Right lobe of liver (tissue), 6 donors: ENCODE results near the gene MAGEF1. TPM values are rescaled to one million over a fixed set of nuclear protein-coding genes. Genes with fewer than 3 reads are reported as not detected.
A peak's percentile ranks its signal among the peaks of the same experiment; 100 is the strongest.

Experiments
- ATAC-seq, 4 donors: fragments of 200-7000 bp; cut with Tn5 transposase; one replicate each; pipeline ENCODE4 v1.9.1; 2020; ENCODE audit warnings: mild to moderate bottlenecking in 4 of 4, moderate library complexity in 4 of 4
- DNase-seq, 3 donors: peaks; one replicate each; pipeline ENCODE4 v3.0.0-alpha.2; 2020
- H3K27ac ChIP-seq, 3 donors: fragments of 200-600 bp; one replicate each; pipeline ENCODE4 v1.8.0; 2022
- H3K27me3 ChIP-seq, 2 donors: fragments of 200-600 bp; one replicate each; pipeline ENCODE4 v1.8.0; 2022
- H3K36me3 ChIP-seq, 4 donors: fragments of 200-600 bp; sonication (generic) in 1 of 4; one replicate each; pipeline versions ENCODE4 v1.5.1 to v1.8.0; 2017 to 2022; ENCODE audit warnings: control low read depth in 1 of 4
- H3K4me1 ChIP-seq, 4 donors: fragments of 200-600 bp; sonication (generic) in 1 of 4; one replicate each; pipeline versions ENCODE4 v1.5.1 to v1.8.0; 2017 to 2022; ENCODE audit warnings: control low read depth in 1 of 4
- H3K4me3 ChIP-seq, 3 donors: fragments of 200-600 bp; one replicate each; pipeline ENCODE4 v1.8.0; 2022
- H3K9me3 ChIP-seq, 4 donors: fragments of 200-600 bp; sonication (generic) in 1 of 4; one replicate each; pipeline versions ENCODE4 v1.5.1 to v1.8.0; 2017 to 2022; ENCODE audit warnings: control low read depth in 1 of 4
- POLR2A ChIP-seq: fragments of 450-650 bp; IDR thresholded peaks from one replicate; pipeline ENCODE4 v1.6.1; 2017; ENCODE audit warnings: antibody characterized with exemption, mild to moderate bottlenecking
- WGBS: methylation state at CpG from one replicate; pipeline ENCODE4 v1.1.6; 2018; ENCODE audit warnings: low coverage, low lambda C conversion rate; ENCODE audit not compliant: insufficient coverage; ENCODE audit errors: missing lambda C conversion rate; 5-methylcytosine and 5-hydroxymethylcytosine counted together
- intact Hi-C, 2 donors: fragments of 100-400 bp; cut with DNase I; formaldehyde crosslinking; loops; one replicate each; pipeline versions ENCODE4 v1.11.2 to v1.14.1; 2022
- total RNA-seq, 6 experiments: library from RNA; depleted of rRNA in 2 of 6; stranded (reverse); fragments of >200 nt in 2 of 6; fragmentation: NEBNext Ultra II Directional in 3 of 6; extraction: Animal tissue kit (Norgen Biotek cat#: 25700) in 3 of 6; gene quantifications; one replicate each; pipeline versions ENCODE4 v1.1.0 to v1.2.4, GENCODE V29; 2016 to 2023
- TF ChIP-seq, protein P1 (sequence below), 4 donors: fragments of 200-600 bp in 3 of 4; fragments of 450-650 bp in 1 of 4; IDR thresholded peaks; one replicate each; pipeline versions ENCODE4 v1.5.1 to v1.8.0; 2016 to 2022; ENCODE audit warnings: antibody characterized with exemption in 4 of 4, mild to moderate bottlenecking in 2 of 4
- donor health status: DM: no; HTN: yes; CAD: no.
- donor health status: DM: no; HTN: no; CAD: no.
- donor health status: DM: no; HTN: no; CAD: no.
- donor health status: DM: no; HTN: yes; CAD: no.
- donor health status: DM: no; HTN: yes; CAD: no.

MAGEF1 gene
- total RNA-seq, 6 experiments from 2014 or later, result 8.2 to 17.1 (median 10.9) TPM

- ATAC-seq, result no peak
- 73% methylated on average over 12 of the region's 16 CpGs for WGBS
- Histone ChIP-seq H3K27me3 (no peaks in the 10 kb centered on the region), H3K36me3 (no peaks in the 10 kb centered on the region), H3K27ac (no peak overlapping the region), H3K4me3 (no peak overlapping the region), H3K4me1 (no peaks in the 10 kb centered on the region), H3K9me3 (no peaks in the 10 kb centered on the region)
- intact Hi-C loops, result no loop called here
- DNase-seq, result no peak
- no peak for TF ChIP-seq POLR2A
- TF ChIP-seq, protein P1, sequence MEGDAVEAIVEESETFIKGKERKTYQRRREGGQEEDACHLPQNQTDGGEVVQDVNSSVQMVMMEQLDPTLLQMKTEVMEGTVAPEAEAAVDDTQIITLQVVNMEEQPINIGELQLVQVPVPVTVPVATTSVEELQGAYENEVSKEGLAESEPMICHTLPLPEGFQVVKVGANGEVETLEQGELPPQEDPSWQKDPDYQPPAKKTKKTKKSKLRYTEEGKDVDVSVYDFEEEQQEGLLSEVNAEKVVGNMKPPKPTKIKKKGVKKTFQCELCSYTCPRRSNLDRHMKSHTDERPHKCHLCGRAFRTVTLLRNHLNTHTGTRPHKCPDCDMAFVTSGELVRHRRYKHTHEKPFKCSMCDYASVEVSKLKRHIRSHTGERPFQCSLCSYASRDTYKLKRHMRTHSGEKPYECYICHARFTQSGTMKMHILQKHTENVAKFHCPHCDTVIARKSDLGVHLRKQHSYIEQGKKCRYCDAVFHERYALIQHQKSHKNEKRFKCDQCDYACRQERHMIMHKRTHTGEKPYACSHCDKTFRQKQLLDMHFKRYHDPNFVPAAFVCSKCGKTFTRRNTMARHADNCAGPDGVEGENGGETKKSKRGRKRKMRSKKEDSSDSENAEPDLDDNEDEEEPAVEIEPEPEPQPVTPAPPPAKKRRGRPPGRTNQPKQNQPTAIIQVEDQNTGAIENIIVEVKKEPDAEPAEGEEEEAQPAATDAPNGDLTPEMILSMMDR (IDR thresholded peaks at IDR 0.05), result no peak
These were observed 18.6 kb downstream of the MAGEF1 start for GRCh38 chr3:184693011-184693975.

DNA sequence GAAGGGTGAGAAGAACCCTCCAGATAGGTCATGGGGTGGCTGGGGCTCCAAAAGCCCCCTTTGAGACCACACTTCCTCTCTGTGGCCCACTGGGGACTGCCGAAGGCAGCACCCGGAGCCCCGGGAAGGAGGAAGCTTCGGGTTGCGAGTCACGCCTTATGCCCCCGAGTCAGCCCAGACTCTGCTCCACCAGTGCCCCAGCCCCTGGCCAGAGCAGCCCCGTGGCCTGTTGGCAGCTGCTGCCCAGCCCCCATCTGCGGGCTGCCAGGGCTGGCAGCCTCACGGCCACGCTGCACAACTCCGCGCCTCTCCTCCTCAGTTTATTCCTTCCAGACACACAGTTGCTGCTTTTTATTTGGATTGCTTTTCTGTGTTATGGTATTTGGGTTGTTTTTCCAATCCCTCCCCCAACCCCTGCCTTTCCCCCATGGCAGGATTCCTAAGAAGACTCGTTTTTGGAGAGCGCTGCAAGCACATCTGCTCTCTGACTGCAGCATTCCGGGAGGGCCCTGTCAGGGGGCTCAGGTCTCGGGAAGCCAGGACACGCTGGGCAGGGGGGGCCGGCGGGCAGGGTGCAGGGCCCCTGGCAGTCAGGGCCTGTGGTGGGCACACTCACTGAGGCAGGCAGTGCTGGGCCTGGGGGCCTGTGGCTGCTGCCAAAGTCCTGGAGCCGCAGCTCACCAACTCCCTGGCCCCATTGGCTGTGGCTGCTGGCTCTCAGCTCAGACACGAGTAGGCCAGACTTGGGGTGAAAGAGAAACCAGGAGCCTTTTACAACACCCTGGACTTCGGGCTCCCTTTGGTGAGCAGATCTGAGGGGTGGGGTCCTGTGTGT, 20.2 kb downstream of the MAGEF1 start:
- H3K4me1 ChIP-seq, result no peaks in the 10 kb centered on the region
- no peak overlapping the region for H3K27ac ChIP-seq
- 76% methylated on average over 9 of the region's 23 CpGs for WGBS
- H3K36me3 ChIP-seq, result no peaks in the 10 kb centered on the region
- no peaks in the 10 kb centered on the region for H3K9me3 ChIP-seq
- ATAC-seq (peak in 3 of 4 donors; percentile 42 to 53 (median 46)), DNase-seq (peak in 1 of 3 donors; percentile 37)
- intact Hi-C loops, result no loop called here
- TF ChIP-seq POLR2A, result no peak
- H3K4me3 ChIP-seq, result no peak overlapping the region
- H3K27me3 ChIP-seq, result no peaks in the 10 kb centered on the region

GRCh38 chr3:184690192-184690883, 21.5 kb downstream of the MAGEF1 start:
- intact Hi-C loops, result no loop called here
- H3K4me1 ChIP-seq, result no peaks in the 10 kb centered on the region
- no peaks in the 10 kb centered on the region for H3K9me3 ChIP-seq
- H3K27ac ChIP-seq, result no peak overlapping the region
- H3K4me3 ChIP-seq, result no peak overlapping the region
- DNase-seq (no peak), ATAC-seq (no peak)
- H3K36me3 ChIP-seq, result no peaks in the 10 kb centered on the region
- H3K27me3 ChIP-seq, result no peaks in the 10 kb centered on the region
- 84% methylated on average over 7 of the region's 16 CpGs for WGBS
- no peak for TF ChIP-seq POLR2A
- TF ChIP-seq, protein P1 (IDR thresholded peaks at IDR 0.05), result no peak

DNA sequence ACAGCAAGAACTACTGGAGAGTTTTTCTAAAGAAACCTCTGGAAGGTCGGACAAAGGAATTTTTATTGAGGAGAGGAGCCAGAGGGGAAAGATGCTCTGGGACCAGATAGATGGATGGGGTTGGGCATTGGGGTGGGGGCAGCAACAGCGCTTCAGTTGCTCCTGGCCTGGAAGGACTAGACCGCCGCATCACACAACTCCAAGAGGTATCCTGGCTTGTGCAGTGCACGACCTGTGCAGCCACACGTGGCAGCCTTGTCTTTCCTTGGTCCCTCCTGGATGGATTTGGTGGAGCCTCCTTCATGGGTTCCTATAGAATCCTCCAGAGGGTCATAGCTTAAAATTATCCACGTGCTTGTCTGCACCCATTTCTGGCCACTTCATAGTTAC, 23.0 kb downstream of the MAGEF1 start:
- no peaks in the 10 kb centered on the region for H3K9me3 ChIP-seq
- H3K4me1 ChIP-seq, result no peaks in the 10 kb centered on the region
- H3K27ac ChIP-seq, result no peak overlapping the region
- H3K36me3 ChIP-seq, result no peaks in the 10 kb centered on the region
- no peak overlapping the region for H3K4me3 ChIP-seq
- 67% methylated on average over 7 of the region's 7 CpGs for WGBS
- TF ChIP-seq, protein P1 (IDR thresholded peaks at IDR 0.05), result no peak
- TF ChIP-seq POLR2A, result no peak
- ATAC-seq (no peak), DNase-seq (no peak)
- H3K27me3 ChIP-seq, result no peaks in the 10 kb centered on the region
- intact Hi-C loops, result no loop called here
